IPS-20b (cell line): ENCODE measurements around the gene CNOT2.

Experiments used
- H3K27ac ChIP-seq: one replicate; pipeline ENCODE4 v1.5.1; 2013; ENCODE audit warnings: low read length
- H3K27me3 ChIP-seq: 2 replicates; pipeline ENCODE4 v1.6.1; 2013; ENCODE audit warnings: mild to moderate bottlenecking, low read length, inconsistent platforms; ENCODE audit not compliant: insufficient read depth
- H3K36me3 ChIP-seq: 2 replicates; pipeline ENCODE4 v1.6.1; 2013; ENCODE audit warnings: low read depth, mild to moderate bottlenecking, inconsistent platforms, low read length, moderate library complexity; ENCODE audit not compliant: insufficient read depth
- H3K4me1 ChIP-seq: 2 replicates; pipeline ENCODE4 v1.6.1; 2013; ENCODE audit warnings: mild to moderate bottlenecking, control low read depth, inconsistent platforms, low read length, moderate library complexity; ENCODE audit not compliant: insufficient read depth
- H3K4me3 ChIP-seq: 2 replicates; pipeline ENCODE4 v1.5.1; 2013; ENCODE audit warnings: mild to moderate bottlenecking, low read length, inconsistent platforms
- H3K9ac ChIP-seq: 2 replicates; pipeline ENCODE4 v1.6.1; 2013; ENCODE audit warnings: low read depth, mild to moderate bottlenecking, inconsistent platforms, low read length, moderate library complexity
- H3K9me3 ChIP-seq: 2 replicates; pipeline ENCODE4 v1.6.1; 2013; ENCODE audit warnings: mild to moderate bottlenecking, low read depth, low read length, inconsistent platforms; ENCODE audit not compliant: insufficient read depth

The CNOT2 gene

DNA sequence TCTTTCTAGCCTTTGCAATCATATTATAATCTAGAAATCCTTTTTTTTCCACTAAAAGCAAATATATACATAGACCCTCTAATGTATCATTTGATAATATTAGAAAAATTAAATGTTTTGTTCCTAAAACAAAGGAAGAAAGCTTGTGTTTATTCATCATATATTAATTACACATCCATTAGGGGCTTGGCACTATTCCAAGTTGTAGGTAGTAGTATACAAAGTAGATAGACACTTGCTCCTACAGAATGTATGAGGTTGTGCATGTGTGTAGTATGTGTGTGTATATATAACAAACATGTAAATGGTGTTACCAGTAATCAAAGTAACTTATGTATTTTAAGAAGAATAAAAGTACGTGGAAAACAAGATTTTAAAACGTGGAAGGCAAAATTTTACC lies 107.8 kb downstream of the CNOT2 start:
- Histone ChIP-seq H3K27ac (no peak overlapping the region), H3K9ac (no peak overlapping the region), H3K36me3 (peaks cover 43% of the 10 kb centered on the region), H3K4me3 (no peak overlapping the region), H3K4me1 (no peaks in the 10 kb centered on the region), H3K27me3 (no peaks in the 10 kb centered on the region), H3K9me3 (no peaks in the 10 kb centered on the region)

DNA sequence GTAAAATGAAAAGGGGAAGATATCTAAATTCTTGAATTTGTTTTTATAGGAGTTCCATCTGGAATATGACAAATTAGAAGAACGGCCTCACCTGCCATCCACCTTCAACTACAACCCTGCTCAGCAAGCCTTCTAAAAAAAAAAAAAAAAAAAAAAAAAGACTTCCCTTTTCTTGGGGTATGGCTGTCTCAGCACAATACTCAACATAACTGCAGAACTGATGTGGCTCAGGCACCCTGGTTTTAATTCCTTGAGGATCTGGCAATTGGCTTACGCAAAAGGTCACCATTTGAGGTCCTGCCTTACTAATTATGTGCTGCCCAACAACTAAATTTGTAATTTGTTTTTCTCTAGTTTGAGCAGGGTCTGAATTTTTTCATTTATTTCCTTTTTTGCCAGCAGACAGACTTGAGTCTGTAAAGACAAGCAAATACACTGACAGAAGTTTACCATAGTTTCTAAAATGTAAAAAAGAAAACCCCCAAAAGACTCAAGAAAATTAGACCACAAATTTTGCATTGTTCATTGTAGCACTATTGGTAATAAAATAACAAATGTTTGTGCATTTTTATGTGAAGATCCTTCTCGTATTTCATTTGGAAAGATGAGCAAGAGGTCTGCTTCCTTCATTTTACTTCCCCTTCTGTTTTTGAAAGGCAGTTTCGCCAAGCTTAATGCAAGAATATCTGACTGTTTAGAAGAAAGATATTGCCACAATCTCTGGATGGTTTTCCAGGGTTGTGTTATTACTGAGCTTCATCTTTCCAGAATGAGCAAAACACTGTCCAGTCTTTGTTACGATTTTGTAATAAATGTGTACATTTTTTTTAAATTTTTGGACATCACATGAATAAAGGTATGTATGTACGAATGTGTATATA lies 110.8 kb downstream of the CNOT2 start:
- Histone ChIP-seq H3K4me1 (no peaks in the 10 kb centered on the region), H3K4me3 (no peak overlapping the region), H3K36me3 (peaks cover 23% of the 10 kb centered on the region), H3K27me3 (no peaks in the 10 kb centered on the region), H3K9ac (no peak overlapping the region), H3K9me3 (no peaks in the 10 kb centered on the region), H3K27ac (no peak overlapping the region)

DNA sequence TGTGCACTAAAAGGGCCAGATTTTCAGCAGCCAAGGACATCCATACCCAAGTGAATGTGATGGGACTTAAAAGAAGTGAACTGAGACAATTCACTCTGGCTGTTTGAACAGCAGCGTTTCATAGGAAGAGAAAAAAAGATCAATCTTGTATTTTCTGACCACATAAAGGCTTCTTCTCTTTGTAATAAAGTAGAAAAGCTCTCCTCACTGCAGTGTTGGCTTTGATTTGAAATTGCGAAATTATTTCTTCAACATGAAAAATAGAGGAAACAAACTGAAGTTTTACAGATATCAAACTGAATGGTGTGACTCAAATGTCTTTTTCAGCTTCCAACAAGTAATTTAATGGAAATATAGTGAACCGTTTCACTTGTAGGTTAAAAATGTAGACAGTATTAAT lies 111.6 kb downstream of the CNOT2 start:
- Histone ChIP-seq H3K4me3 (no peak overlapping the region), H3K9ac (no peak overlapping the region), H3K27me3 (no peaks in the 10 kb centered on the region), H3K4me1 (no peaks in the 10 kb centered on the region), H3K9me3 (no peaks in the 10 kb centered on the region), H3K27ac (no peak overlapping the region), H3K36me3 (peaks cover 23% of the 10 kb centered on the region)

DNA sequence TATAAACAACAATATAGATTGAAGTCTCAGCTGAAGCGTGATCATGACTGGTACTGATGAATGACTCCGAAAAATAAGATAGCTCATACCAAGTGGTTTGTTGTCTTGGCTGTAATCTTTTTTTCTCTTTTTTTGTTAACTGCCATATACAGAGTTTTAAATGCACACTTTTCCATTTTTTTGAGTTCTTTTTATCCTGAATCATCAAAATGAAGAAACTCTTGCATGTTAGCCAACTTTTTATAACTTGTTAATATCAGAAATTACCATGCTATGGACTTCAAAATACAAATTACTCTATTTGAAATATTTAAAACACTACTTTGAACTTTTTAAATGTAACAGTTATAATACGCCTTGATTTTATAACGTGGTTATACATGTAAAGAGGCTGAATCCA lies 112.7 kb downstream of the CNOT2 start:
- no peak overlapping the region for H3K4me3 ChIP-seq
- no peak overlapping the region for H3K27ac ChIP-seq
- peaks cover 23% of the 10 kb centered on the region for H3K36me3 ChIP-seq
- H3K9ac ChIP-seq, result no peak overlapping the region
- H3K27me3 ChIP-seq, result no peaks in the 10 kb centered on the region
- peaks cover 5% of the 10 kb centered on the region; the same call in 1 of the 2 replicates for H3K4me1 ChIP-seq
- no peaks in the 10 kb centered on the region for H3K9me3 ChIP-seq

DNA sequence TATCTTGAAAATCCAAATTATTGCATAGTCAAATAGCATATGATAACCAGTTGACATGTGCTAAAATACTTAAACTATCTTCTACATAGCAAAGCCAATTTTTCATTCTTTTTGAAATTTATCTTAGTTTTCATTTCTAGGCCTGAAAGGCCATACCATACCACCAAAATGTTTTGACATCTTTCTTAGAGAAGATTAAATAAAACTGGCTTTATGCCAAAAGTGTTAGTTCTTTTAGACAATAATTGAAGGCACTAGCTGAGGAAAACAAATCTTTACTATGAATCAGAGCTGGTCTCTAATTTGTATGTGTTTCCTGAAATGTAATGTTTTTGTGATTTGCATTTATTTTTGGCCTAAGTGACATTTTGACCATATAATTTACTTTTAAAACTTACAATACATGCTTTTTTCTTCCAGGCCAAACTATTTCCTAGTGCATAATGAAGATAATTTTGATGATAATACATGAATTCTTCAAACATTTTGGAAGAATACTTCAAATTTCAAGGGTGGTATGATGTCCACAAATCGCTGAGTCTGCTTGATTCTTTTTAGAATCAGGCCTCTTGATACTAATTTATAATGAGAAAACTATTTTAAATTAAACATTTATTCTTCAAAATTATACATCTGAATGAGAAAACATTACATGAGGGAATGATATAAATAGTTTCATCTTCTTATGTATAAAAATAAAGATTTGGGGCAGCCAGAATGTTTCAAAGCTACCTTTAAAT lies 116.4 kb downstream of the CNOT2 start:
- no peak overlapping the region for H3K4me3 ChIP-seq
- H3K27me3 ChIP-seq, result peaks cover 13% of the 10 kb centered on the region
- H3K36me3 ChIP-seq, result peaks cover 4% of the 10 kb centered on the region
- peaks cover 11% of the 10 kb centered on the region; the same call in 1 of the 2 replicates for H3K4me1 ChIP-seq
- H3K27ac ChIP-seq, result no peak overlapping the region
- H3K9me3 ChIP-seq, result no peaks in the 10 kb centered on the region
- no peak overlapping the region for H3K9ac ChIP-seq

DNA sequence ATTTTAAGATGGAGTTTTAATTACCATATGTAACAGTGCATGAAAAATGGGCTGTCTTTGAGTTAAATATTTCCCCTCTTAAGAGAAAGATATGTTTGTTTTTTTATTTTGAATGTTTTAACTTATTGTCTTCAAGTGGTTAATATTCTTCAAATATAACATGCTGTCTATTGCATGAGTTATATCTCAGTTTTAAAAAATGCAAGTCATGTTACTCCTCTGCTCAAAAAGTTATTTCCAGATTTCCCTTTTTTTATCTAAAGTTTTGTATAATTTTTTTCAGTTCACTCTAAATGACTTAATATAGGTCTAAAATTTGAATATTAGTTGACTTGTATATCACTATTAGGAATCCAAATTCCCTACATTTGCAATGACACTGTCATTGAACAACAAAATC lies 117.0 kb downstream of the CNOT2 start:
- H3K9me3 ChIP-seq, result no peaks in the 10 kb centered on the region
- peaks cover 19% of the 10 kb centered on the region for H3K27me3 ChIP-seq
- no peak overlapping the region for H3K9ac ChIP-seq
- H3K4me3 ChIP-seq, result no peak overlapping the region
- no peak overlapping the region for H3K27ac ChIP-seq
- H3K36me3 ChIP-seq, result no peaks in the 10 kb centered on the region; the same call in 1 of the 2 replicates
- H3K4me1 ChIP-seq, result peaks cover 15% of the 10 kb centered on the region; the same call in 1 of the 2 replicates

DNA sequence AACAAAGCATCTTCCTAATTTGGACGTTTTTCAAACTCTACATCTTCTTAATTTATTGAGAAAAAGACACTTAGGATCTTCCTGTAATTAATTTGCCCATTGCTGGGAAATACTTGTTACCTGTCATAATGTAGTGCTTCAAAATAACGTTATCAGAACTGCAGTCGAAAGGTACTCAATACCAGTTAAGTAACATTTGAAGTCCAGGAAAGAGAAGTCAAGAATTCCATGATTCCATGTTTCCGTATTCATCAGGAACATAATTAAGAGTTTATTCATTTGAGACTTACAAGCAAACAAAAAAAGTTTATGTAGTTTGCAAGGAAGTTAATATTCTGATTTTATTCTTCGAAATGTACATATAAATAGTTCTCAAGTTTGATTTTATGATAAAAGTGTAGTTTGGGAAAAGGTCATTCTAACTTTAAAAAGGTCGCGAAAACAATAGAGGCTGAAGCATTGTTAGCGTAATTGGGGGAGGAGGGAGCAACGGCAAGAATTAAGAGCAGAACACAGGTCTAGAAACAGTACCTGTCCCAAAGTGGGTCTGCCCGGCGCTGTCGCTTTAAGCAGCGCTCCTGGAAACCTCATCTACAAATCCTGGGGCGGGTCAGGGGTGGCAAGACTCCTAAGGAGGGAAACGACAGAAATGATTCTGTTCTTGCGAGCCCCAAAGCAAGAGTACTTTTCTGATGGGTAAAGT lies 121.6 kb downstream of the CNOT2 start:
- Histone ChIP-seq H3K9ac (peak overlapping the region; percentile 39; the same call in 1 of the 2 replicates), H3K9me3 (no peaks in the 10 kb centered on the region), H3K36me3 (no peaks in the 10 kb centered on the region), H3K27me3 (peaks cover 33% of the 10 kb centered on the region), H3K4me1 (peaks cover 15% of the 10 kb centered on the region; the same call in 1 of the 2 replicates), H3K4me3 (peak overlapping the region; percentile 95), H3K27ac (no peak overlapping the region)

DNA sequence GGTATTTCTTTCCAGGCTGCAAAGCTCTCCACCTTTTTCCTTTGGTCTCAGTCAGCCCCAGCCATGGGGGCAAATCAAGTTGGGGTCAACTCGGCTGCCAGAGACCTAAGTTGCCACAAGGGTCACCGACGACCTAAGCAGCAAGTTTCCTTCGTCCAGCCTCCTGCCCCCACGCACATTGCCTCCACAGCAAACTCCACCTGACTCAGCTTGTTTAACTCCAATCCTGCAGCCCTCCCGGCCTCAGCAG lies 122.1 kb downstream of the CNOT2 start:
- Histone ChIP-seq H3K9me3 (no peaks in the 10 kb centered on the region), H3K36me3 (no peaks in the 10 kb centered on the region), H3K27me3 (peaks cover 33% of the 10 kb centered on the region), H3K4me1 (peaks cover 13% of the 10 kb centered on the region; the same call in 1 of the 2 replicates), H3K4me3 (peak overlapping the region; percentile 95), H3K9ac (peak overlapping the region; percentile 39; the same call in 1 of the 2 replicates), H3K27ac (no peak overlapping the region)

DNA sequence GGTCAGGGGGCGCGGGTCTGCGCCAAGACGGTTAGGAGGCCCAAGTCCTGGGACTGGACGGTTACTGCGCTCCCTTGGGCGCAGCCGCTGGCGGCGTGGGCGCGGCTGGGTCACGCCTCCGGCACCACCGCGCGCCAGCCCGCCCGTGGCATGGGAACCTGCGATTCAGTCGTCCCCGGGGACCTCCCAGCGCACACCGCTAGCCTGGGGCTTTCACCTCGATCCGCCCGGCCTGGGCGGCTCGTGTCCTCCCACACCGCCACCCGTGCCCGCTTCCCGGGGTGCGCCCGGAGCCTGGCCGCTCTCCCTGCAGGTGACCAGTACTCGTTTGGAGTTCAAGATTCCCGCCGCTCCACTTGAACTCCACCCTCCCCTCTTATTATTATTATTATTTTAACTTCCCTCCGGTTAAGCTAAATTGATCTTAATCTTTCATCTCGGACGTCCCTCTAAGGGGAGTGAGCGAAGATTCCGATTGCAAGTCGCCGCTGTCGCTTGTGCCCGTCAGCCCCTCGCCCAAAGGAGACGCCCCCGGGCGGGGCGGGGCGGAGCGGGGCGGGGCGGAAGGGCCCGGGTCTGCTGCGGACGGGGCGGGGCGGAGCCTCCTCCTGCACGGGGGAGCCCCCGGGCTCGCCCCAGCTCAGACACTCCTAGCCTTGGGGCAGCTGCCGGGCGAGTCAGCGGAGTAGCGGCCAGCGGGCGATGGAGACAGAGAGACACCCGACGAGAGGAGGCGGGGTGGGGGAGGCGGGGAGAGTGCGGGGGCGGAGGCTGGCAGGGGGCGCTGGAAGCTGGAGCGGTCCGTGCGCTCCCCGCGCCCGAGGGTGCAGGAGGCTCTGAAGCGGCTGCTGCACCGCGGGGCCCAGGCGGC lies 122.7 kb downstream of the CNOT2 start, which contains the start of gene KCNMB4:
TSS of gene KCNMB4 (plus strand) at position 643 of the 871 bp plus-strand sequence. CDS start 445 bp downstream, outside the sequence.
- Histone ChIP-seq H3K36me3 (no peaks in the 10 kb centered on the region), H3K4me1 (peaks cover 10% of the 10 kb centered on the region; the same call in 1 of the 2 replicates), H3K9ac (peak within 1 kb of the TSS; percentile 74; the same call in 1 of the 2 replicates), H3K9me3 (no peaks in the 10 kb centered on the region), H3K4me3 (peak within 1 kb of the TSS; percentile 95), H3K27me3 (peaks cover 33% of the 10 kb centered on the region), H3K27ac (no peak within 1 kb of the TSS)

DNA sequence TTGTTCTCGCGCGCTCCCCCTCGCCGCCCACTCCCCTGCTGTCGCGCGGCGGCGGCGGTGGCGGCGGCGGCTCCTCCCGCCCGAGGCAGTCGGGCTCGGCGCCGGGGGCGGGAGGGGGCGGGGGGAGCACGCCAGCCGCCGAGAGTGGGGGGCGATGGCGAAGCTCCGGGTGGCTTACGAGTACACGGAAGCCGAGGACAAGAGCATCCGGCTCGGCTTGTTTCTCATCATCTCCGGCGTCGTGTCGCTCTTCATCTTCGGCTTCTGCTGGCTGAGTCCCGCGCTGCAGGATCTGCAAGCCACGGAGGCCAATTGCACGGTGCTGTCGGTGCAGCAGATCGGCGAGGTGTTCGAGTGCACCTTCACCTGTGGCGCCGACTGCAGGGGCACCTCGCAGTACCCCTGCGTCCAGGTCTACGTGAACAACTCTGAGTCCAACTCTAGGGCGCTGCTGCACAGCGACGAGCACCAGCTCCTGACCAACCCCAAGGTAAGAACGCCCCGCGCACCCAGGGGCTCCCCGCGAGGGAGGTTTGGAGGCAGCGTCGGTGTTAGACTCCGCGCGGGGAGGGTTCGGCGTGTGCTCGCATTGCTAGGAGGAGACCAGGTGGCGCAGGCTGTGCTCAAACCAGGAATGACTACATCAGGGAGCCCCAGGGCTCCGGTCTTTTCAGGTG lies 123.5 kb downstream of the CNOT2 start:
- no peaks in the 10 kb centered on the region for H3K9me3 ChIP-seq
- H3K36me3 ChIP-seq, result peaks cover 6% of the 10 kb centered on the region; the same call in 1 of the 2 replicates
- H3K9ac ChIP-seq, result peak overlapping the region; percentile 74; the same call in 1 of the 2 replicates
- H3K4me1 ChIP-seq, result peaks cover 6% of the 10 kb centered on the region; the same call in 1 of the 2 replicates
- peak overlapping the region; percentile 95 for H3K4me3 ChIP-seq
- peaks cover 33% of the 10 kb centered on the region for H3K27me3 ChIP-seq
- no peak overlapping the region for H3K27ac ChIP-seq
